ENCODE data around the gene RBM26. TPM values are rescaled to one million over a fixed set of nuclear protein-coding genes. Genes with fewer than 3 reads are reported as not detected.

RBM26 gene
- total RNA-seq, 1 donor from 2014 or later = 44.0 TPM

DNA sequence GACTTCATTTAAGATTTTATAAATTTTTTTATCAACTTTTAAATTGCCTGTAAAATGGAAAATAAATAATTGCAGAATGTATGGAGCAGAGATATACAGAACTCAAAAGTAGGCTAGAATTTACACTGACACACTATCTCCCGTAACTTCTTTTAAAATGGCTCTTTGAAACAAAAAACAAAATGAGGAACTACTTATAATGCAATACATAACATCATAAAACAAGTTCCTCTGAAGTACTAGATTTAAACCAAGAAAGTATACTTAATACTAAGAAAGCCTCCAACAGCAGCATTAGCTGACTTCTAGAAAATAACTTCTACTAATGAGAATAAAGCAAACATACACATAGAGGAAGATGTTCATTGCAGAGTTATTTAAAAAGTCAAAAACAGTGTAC, 17.0 kb downstream of the RBM26 start:
- H3K27me3 ChIP-seq (ENCODE audit: low read depth) = no peaks in the 10 kb centered on the region
- H3K36me3 ChIP-seq = no peaks in the 10 kb centered on the region
- no peak for ATAC-seq
- no peak overlapping the region for H3K4me3 ChIP-seq
- H3K27ac ChIP-seq = no peak overlapping the region
- TF ChIP-seq, protein P1, sequence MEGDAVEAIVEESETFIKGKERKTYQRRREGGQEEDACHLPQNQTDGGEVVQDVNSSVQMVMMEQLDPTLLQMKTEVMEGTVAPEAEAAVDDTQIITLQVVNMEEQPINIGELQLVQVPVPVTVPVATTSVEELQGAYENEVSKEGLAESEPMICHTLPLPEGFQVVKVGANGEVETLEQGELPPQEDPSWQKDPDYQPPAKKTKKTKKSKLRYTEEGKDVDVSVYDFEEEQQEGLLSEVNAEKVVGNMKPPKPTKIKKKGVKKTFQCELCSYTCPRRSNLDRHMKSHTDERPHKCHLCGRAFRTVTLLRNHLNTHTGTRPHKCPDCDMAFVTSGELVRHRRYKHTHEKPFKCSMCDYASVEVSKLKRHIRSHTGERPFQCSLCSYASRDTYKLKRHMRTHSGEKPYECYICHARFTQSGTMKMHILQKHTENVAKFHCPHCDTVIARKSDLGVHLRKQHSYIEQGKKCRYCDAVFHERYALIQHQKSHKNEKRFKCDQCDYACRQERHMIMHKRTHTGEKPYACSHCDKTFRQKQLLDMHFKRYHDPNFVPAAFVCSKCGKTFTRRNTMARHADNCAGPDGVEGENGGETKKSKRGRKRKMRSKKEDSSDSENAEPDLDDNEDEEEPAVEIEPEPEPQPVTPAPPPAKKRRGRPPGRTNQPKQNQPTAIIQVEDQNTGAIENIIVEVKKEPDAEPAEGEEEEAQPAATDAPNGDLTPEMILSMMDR (IDR thresholded peaks at IDR 0.05) = no peak
- no peaks in the 10 kb centered on the region for H3K9me3 ChIP-seq
- intact Hi-C loops (cut with DNase I) = no loop called here
- H3K4me1 ChIP-seq = peaks cover 43% of the 10 kb centered on the region
- DNase-seq = no peak

DNA sequence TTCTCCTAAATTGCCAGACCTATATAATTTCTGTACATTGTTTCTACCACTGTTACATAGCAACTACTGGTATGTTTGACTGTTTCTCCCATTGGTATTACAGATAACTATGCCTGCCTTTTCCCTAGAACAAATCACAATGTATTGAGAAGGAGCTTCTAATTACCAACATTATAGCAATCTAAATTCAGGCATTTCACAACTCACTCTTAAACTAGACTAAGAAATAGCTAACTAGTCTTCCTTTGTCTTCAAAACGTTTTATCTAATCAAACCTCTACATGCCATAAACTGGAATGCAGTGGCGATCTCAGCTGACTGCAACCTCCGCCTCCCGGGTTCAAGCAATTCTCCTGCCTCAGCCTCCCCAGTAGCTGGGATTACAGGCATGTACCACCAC, 18.2 kb downstream of the RBM26 start:
- Histone ChIP-seq H3K4me3 (no peak overlapping the region), H3K27me3 (ENCODE audit: low read depth) (no peaks in the 10 kb centered on the region), H3K36me3 (no peaks in the 10 kb centered on the region), H3K4me1 (peaks cover 31% of the 10 kb centered on the region), H3K9me3 (no peaks in the 10 kb centered on the region), H3K27ac (no peak overlapping the region)
- intact Hi-C loops (cut with DNase I) = no loop called here
- ATAC-seq = no peak
- TF ChIP-seq, protein P1 (IDR thresholded peaks at IDR 0.05) = no peak
- no peak for DNase-seq

DNA sequence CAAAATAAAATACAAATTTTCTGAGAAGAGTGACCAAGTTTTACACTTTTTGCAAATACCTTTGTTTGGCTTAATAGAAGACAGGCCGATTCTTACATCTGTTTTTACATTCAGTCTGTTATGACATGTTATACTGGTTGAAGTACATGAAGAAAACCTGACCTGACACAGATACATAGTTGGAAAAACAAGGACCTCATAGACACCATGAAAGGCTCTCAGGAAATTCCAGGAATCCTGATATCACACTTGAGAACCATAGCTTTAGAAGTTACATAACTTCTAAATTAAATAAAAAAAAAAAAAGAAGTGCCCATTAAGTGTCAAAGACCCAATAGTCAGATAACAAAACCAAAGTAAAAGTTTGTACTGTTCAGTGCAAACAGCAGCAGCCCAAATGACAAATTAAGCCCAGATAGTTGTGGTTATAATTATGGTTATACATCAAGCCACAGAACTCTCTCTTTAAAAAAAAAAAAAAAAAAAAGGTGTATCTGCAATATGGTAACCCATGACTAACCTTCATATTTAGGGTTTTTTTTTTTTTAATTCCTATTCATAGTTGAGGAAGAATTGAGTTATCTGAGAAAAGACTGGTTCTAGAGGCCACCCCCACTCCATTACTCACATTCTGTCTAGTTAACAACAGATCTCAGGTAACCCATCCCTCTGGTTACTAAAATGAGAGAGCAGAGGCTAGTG, 19.8 kb downstream of the RBM26 start:
- Histone ChIP-seq H3K9me3 (no peaks in the 10 kb centered on the region), H3K36me3 (no peaks in the 10 kb centered on the region), H3K4me1 (peaks cover 33% of the 10 kb centered on the region), H3K27me3 (ENCODE audit: low read depth) (no peaks in the 10 kb centered on the region), H3K4me3 (no peak overlapping the region), H3K27ac (no peak overlapping the region)
- intact Hi-C loops (cut with DNase I) = no loop called here
- ATAC-seq (peak in 1 of 2 donors; percentile 84), DNase-seq (no peak)
- TF ChIP-seq, protein P1 (IDR thresholded peaks at IDR 0.05) = no peak

DNA sequence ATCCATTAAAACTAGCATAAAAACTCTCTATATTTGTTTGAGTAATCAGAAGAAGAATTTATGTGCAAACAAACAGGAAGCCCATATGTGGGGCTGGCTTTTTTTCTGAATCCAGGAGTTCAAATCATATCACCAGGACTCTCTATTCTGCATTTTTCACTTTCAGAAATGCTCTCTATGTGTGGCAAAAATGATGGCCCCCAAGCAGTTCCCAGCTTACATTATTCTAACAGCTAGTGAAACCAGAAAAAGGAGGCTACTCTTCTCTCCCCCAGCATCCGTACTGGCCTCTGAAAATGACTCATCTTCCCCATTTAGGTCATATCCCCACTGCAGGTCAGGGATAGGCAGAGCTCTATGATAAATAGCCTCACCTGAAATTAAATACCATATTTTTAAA, 20.4 kb downstream of the RBM26 start:
- peaks cover 33% of the 10 kb centered on the region for H3K4me1 ChIP-seq
- no peak overlapping the region for H3K4me3 ChIP-seq
- H3K27me3 ChIP-seq (ENCODE audit: low read depth) = no peaks in the 10 kb centered on the region
- DNase-seq (no peak), ATAC-seq (peak; percentile 42 to 83)
- H3K36me3 ChIP-seq = no peaks in the 10 kb centered on the region
- intact Hi-C loops (cut with DNase I) = no loop called here
- TF ChIP-seq, protein P1 (IDR thresholded peaks at IDR 0.05) = no peak
- H3K9me3 ChIP-seq = no peaks in the 10 kb centered on the region
- no peak overlapping the region for H3K27ac ChIP-seq

DNA sequence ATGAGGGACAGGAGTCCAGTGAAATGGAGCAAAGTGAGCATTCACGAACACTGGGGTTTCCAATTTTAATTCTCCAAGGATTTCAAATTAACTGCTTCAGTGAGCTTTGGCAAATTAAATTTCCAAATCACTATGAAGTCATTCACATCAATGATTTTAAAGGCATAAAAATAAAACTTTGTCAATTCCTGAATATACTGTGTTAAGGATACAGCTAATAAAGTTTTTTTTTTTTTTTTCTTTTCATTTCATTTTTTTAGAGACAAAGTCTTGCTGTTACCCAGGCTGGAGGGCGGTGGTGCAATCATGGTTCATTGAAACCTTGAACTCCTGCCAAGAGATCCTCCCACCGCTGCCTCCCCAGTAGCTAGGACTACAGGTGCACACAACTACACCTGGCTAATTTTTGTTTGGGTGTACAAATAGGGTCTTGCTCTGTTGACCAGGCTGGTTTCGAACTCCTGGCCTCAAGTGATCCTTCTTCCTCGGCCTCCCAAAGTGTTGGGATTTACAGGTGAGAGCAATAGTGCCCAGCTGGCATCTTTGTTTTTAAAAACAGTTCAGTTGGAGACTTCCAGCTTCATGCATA, 21.9 kb downstream of the RBM26 start:
- H3K4me1 ChIP-seq = peaks cover 27% of the 10 kb centered on the region
- ATAC-seq (no peak), DNase-seq (no peak)
- no peaks in the 10 kb centered on the region for H3K27me3 ChIP-seq (ENCODE audit: low read depth)
- intact Hi-C loops (cut with DNase I) = no loop called here
- no peaks in the 10 kb centered on the region for H3K9me3 ChIP-seq
- no peak overlapping the region for H3K27ac ChIP-seq
- H3K36me3 ChIP-seq = no peaks in the 10 kb centered on the region
- no peak overlapping the region for H3K4me3 ChIP-seq
- TF ChIP-seq, protein P1 (IDR thresholded peaks at IDR 0.05) = no peak
